Measurements from ENCODE around the gene CDHR2.

The CDHR2 gene

GRCh38 chr5:176644878-176645670 lies 95.9 kb downstream of the CDHR2 start:
- DNase-seq, result no peak
